ENCODE data around the gene MT1M.
A peak's percentile ranks its signal among the peaks of the same experiment; 100 is the strongest.

The MT1M gene

GRCh38 chr16:56608043-56608875, 24.2 kb upstream of the MT1M start, which contains the start of gene MT2A:
TSS of gene MT2A (plus strand) at chr16:56608584. CDS start at chr16:56608656, 72 bp downstream.
- ChIA-PET POLR2A (interaction anchor here (0.6 to 1.5 kb wide), 10 partner anchors 16 to 157 kb away, joined by 3 to 13 read pairs (median 4); partner anchors contain the start of genes MT1E, MT1F, MT1X and NUDT21), CTCF (interaction anchor here (0.6 to 1.3 kb wide), 3 partner anchors 31 to 322 kb away, joined by 3 to 10 read pairs (median 4); no protein-coding TSS in a partner anchor)
- peak within 1 kb of the TSS; percentile 20; the same call in 1 of the 2 replicates for H3K27ac ChIP-seq (ENCODE audit: extremely low read depth, low read depth, low read length)
- peak within 1 kb of the TSS; percentile 51 for H3K4me3 ChIP-seq (ENCODE audit: low read depth, low read length)
- H3K9me3 ChIP-seq (ENCODE audit: control insufficient read depth, insufficient read depth, low read depth, low read length) = no peaks in the 10 kb centered on the region
- no peaks in the 10 kb centered on the region for H3K36me3 ChIP-seq (ENCODE audit: control insufficient read depth in 2 of 2, insufficient read depth in 1 of 2, low read length in 2 of 2)
- peaks cover 3% of the 10 kb centered on the region; the same call in 1 of the 2 replicates for H3K4me1 ChIP-seq (ENCODE audit: control insufficient read depth, insufficient read depth, low read length)
- TF ChIP-seq GLIS1 (tag by site-specific recombination; IDR thresholded peaks at IDR 0.05) (no peak), KLF9 (tag by site-specific recombination; IDR thresholded peaks at IDR 0.05; ENCODE audit: low read depth) (peak; percentile 87), ZNF76 (tag by site-specific recombination; IDR thresholded peaks at IDR 0.05; ENCODE audit: borderline replicate concordance, low read depth) (peak; percentile 47), ZBTB6 (tag by site-specific recombination; IDR thresholded peaks at IDR 0.05) (0 out of 2 replicates have a peak, but pooled peaks have one; percentile 18), ZBTB8A (tag by site-specific recombination; IDR thresholded peaks at IDR 0.05) (peak; percentile 87), KLF1 (tag by site-specific recombination; IDR thresholded peaks at IDR 0.05) (peak; percentile 83), SALL2 (tag by site-specific recombination; IDR thresholded peaks at IDR 0.05; ENCODE audit: borderline replicate concordance) (no peak), ZNF114 (tag by site-specific recombination; IDR thresholded peaks at IDR 0.05) (no peak), ZBTB1 (tag by site-specific recombination; IDR thresholded peaks at IDR 0.05) (no peak), ZBTB11 (tag by site-specific recombination; conservative IDR thresholded peaks at IDR 0.05; ENCODE audit: low read depth) (peak; percentile 37; the same call in 1 of the 2 replicates), SP3 (tag by site-specific recombination; IDR thresholded peaks at IDR 0.05) (peak; percentile 59; the same call in 1 of the 2 replicates), ZNF561 (tag by site-specific recombination; IDR thresholded peaks at IDR 0.05; ENCODE audit: borderline replicate concordance) (peak; percentile 97), EGR2 (tag by site-specific recombination; IDR thresholded peaks at IDR 0.05; ENCODE audit: low read depth) (peak; percentile 64), ZNF664 (tag by site-specific recombination; IDR thresholded peaks at IDR 0.05) (no peak), OSR2 (tag by site-specific recombination; IDR thresholded peaks at IDR 0.05) (no peak), ZNF335 (tag by site-specific recombination; conservative IDR thresholded peaks at IDR 0.05) (peak; percentile 21; the same call in 1 of the 2 replicates), ZSCAN30 (tag by site-specific recombination; IDR thresholded peaks at IDR 0.05) (peak; percentile 96), ZNF596 (tag by site-specific recombination; IDR thresholded peaks at IDR 0.05) (peak; percentile 13; the same call in 1 of the 2 replicates), ZNF660 (tag by site-specific recombination; IDR thresholded peaks at IDR 0.05) (peak; percentile 89), ZNF423 (tag by site-specific recombination; IDR thresholded peaks at IDR 0.05) (peak; percentile 51; the same call in 1 of the 2 replicates), PRDM1 (tag by site-specific recombination; IDR thresholded peaks at IDR 0.05) (peak; percentile 39), KLF16 (tag by site-specific recombination; IDR thresholded peaks at IDR 0.05) (peak; percentile 63; the same call in 1 of the 2 replicates), ZXDB (tag by site-specific recombination; IDR thresholded peaks at IDR 0.05) (0 out of 2 replicates have a peak, but pooled peaks have one; percentile 8)
- TF ChIP-seq, protein P1, sequence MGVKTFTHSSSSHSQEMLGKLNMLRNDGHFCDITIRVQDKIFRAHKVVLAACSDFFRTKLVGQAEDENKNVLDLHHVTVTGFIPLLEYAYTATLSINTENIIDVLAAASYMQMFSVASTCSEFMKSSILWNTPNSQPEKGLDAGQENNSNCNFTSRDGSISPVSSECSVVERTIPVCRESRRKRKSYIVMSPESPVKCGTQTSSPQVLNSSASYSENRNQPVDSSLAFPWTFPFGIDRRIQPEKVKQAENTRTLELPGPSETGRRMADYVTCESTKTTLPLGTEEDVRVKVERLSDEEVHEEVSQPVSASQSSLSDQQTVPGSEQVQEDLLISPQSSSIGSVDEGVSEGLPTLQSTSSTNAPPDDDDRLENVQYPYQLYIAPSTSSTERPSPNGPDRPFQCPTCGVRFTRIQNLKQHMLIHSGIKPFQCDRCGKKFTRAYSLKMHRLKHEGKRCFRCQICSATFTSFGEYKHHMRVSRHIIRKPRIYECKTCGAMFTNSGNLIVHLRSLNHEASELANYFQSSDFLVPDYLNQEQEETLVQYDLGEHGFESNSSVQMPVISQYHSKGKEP (tag by site-specific recombination; IDR thresholded peaks at IDR 0.05) = peak; percentile 83
- TF ChIP-seq, protein P2, sequence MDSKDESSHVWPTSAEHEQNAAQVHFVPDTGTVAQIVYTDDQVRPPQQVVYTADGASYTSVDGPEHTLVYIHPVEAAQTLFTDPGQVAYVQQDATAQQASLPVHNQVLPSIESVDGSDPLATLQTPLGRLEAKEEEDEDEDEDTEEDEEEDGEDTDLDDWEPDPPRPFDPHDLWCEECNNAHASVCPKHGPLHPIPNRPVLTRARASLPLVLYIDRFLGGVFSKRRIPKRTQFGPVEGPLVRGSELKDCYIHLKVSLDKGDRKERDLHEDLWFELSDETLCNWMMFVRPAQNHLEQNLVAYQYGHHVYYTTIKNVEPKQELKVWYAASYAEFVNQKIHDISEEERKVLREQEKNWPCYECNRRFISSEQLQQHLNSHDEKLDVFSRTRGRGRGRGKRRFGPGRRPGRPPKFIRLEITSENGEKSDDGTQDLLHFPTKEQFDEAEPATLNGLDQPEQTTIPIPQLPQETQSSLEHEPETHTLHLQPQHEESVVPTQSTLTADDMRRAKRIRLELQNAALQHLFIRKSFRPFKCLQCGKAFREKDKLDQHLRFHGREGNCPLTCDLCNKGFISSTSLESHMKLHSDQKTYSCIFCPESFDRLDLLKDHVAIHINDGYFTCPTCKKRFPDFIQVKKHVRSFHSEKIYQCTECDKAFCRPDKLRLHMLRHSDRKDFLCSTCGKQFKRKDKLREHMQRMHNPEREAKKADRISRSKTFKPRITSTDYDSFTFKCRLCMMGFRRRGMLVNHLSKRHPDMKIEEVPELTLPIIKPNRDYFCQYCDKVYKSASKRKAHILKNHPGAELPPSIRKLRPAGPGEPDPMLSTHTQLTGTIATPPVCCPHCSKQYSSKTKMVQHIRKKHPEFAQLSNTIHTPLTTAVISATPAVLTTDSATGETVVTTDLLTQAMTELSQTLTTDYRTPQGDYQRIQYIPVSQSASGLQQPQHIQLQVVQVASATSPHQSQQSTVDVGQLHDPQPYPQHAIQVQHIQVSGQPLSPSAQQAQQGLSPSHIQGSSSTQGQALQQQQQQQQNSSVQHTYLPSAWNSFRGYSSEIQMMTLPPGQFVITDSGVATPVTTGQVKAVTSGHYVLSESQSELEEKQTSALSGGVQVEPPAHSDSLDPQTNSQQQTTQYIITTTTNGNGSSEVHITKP (tag by site-specific recombination; IDR thresholded peaks at IDR 0.05) = peak; percentile 32; the same call in 1 of the 2 replicates
- TF ChIP-seq, protein P3, sequence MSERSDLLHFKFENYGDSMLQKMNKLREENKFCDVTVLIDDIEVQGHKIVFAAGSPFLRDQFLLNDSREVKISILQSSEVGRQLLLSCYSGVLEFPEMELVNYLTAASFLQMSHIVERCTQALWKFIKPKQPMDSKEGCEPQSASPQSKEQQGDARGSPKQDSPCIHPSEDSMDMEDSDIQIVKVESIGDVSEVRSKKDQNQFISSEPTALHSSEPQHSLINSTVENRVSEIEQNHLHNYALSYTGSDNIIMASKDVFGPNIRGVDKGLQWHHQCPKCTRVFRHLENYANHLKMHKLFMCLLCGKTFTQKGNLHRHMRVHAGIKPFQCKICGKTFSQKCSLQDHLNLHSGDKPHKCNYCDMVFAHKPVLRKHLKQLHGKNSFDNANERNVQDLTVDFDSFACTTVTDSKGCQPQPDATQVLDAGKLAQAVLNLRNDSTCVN (tag by site-specific recombination; optimal IDR thresholded peaks at IDR 0.05) = peak; percentile 84
